GM18520 (cell line): ENCODE measurements around the gene TIAM1.
"Not testable (repeated sequence)": the region's sequence is repeated elsewhere in the genome, so short reads cannot be mapped to it uniquely, and the experiment has no call there.

Experiments
- ATAC-seq: cut with Tn5 transposase; IDR thresholded peaks from one replicate; pipeline ENCODE4 v1.9.1; 2021; ENCODE audit not compliant: unreplicated experiment

TIAM1 gene

GRCh38 chr21:31260790-31261189 lies 83.3 kb downstream of the TIAM1 start:
- ATAC-seq, result no peak

- ATAC-seq, result no peak
Observed at GRCh38 chr21:31258073-31258472, 86.0 kb downstream of the TIAM1 start.

GRCh38 chr21:31257265-31257664 lies 86.8 kb downstream of the TIAM1 start:
- no peak for ATAC-seq

GRCh38 chr21:31255896-31256295 lies 88.2 kb downstream of the TIAM1 start:
- no peak for ATAC-seq

GRCh38 chr21:31255036-31255435 lies 89.0 kb downstream of the TIAM1 start:
- ATAC-seq, result no peak

- ATAC-seq, result no peak
Observed at GRCh38 chr21:31254131-31254530, 89.9 kb downstream of the TIAM1 start.

- no peak for ATAC-seq
Observed at GRCh38 chr21:31253684-31254083, 90.4 kb downstream of the TIAM1 start.

GRCh38 chr21:31252611-31253010 lies 91.5 kb downstream of the TIAM1 start:
- no peak for ATAC-seq

- no peak for ATAC-seq
Observed at GRCh38 chr21:31252091-31252490, 92.0 kb downstream of the TIAM1 start.

- no peak for ATAC-seq
Observed at GRCh38 chr21:31251686-31252085, 92.4 kb downstream of the TIAM1 start.

GRCh38 chr21:31248598-31248997 lies 95.5 kb downstream of the TIAM1 start:
- no peak for ATAC-seq

GRCh38 chr21:31243611-31244010 lies 100.5 kb downstream of the TIAM1 start:
- no peak for ATAC-seq

- no peak for ATAC-seq
Observed at GRCh38 chr21:31236528-31236927, 107.5 kb downstream of the TIAM1 start.

GRCh38 chr21:31235671-31236450 lies 108.2 kb downstream of the TIAM1 start:
- no peak for ATAC-seq

- ATAC-seq, result no peak
Observed at GRCh38 chr21:31234936-31235335, 109.1 kb downstream of the TIAM1 start.

GRCh38 chr21:31233711-31234110 lies 110.3 kb downstream of the TIAM1 start:
- ATAC-seq, result no peak

- ATAC-seq, result no peak
Observed at GRCh38 chr21:31232344-31232743, 111.7 kb downstream of the TIAM1 start.

GRCh38 chr21:31230937-31231336 lies 113.1 kb downstream of the TIAM1 start:
- no peak for ATAC-seq

GRCh38 chr21:31228723-31229122 lies 115.3 kb downstream of the TIAM1 start:
- ATAC-seq, result not testable (repeated sequence)

GRCh38 chr21:31225713-31226112 lies 118.3 kb downstream of the TIAM1 start:
- ATAC-seq, result no peak

GRCh38 chr21:31222142-31222541 lies 121.9 kb downstream of the TIAM1 start:
- no peak for ATAC-seq

- ATAC-seq, result no peak
Observed at GRCh38 chr21:31221043-31221442, 123.0 kb downstream of the TIAM1 start.

- no peak for ATAC-seq
Observed at GRCh38 chr21:31220575-31220974, 123.5 kb downstream of the TIAM1 start.
